GM19438 (cell line): Measurements from ENCODE around the gene PRG2.

ENCODE experiments used
- ATAC-seq: cut with Tn5 transposase; IDR thresholded peaks from one replicate; pipeline ENCODE4 v1.9.1; 2021; ENCODE audit warnings: low read depth; ENCODE audit not compliant: unreplicated experiment

PRG2 gene

GRCh38 chr11:57399221-57399620 lies 8.8 kb upstream of the PRG2 start:
- ATAC-seq = no peak

GRCh38 chr11:57397394-57397990 lies 7.0 kb upstream of the PRG2 start:
- ATAC-seq = no peak

- ATAC-seq = no peak
These were observed 6.3 kb upstream of the PRG2 start for GRCh38 chr11:57396744-57397143.

GRCh38 chr11:57395905-57396623 lies 5.6 kb upstream of the PRG2 start:
- ATAC-seq = no peak

GRCh38 chr11:57394203-57394965 lies 3.9 kb upstream of the PRG2 start:
- no peak for ATAC-seq

GRCh38 chr11:57392763-57393105 lies 2.3 kb upstream of the PRG2 start:
- no peak for ATAC-seq

GRCh38 chr11:57392066-57392762 lies 1.8 kb upstream of the PRG2 start:
- no peak for ATAC-seq

- no peak for ATAC-seq
These were observed 1.1 kb upstream of the PRG2 start for GRCh38 chr11:57391539-57391938.

GRCh38 chr11:57391111-57391510 lies 661 bp upstream of the PRG2 start:
- ATAC-seq = no peak

- ATAC-seq = no peak
These were observed 3.0 kb downstream of the PRG2 start for GRCh38 chr11:57387289-57388030.

- no peak for ATAC-seq
These were observed 4.1 kb downstream of the PRG2 start for GRCh38 chr11:57386178-57386940.

GRCh38 chr11:57380975-57381374 lies 9.5 kb downstream of the PRG2 start, which contains the start of gene PRG3:
Gene PRG3, minus strand, starts transcription at chr11:57381150. Its CDS starts 442 bp downstream, at chr11:57380708.
- ATAC-seq = no peak

- no peak for ATAC-seq
These were observed 10.7 kb downstream of the PRG2 start for GRCh38 chr11:57379732-57380131.

- ATAC-seq = no peak
These were observed 12.3 kb downstream of the PRG2 start for GRCh38 chr11:57378186-57378585.

- no peak for ATAC-seq
These were observed 13.3 kb downstream of the PRG2 start for GRCh38 chr11:57377107-57377506.

GRCh38 chr11:57376095-57377090 lies 14.1 kb downstream of the PRG2 start:
- no peak for ATAC-seq

- ATAC-seq = no peak
These were observed 15.0 kb downstream of the PRG2 start for GRCh38 chr11:57375490-57375889.

- no peak for ATAC-seq
These were observed 15.5 kb downstream of the PRG2 start for GRCh38 chr11:57374966-57375365.
